Measurements from ENCODE around the gene COX4I1.
A peak's percentile ranks its signal among the peaks of the same experiment; 100 is the strongest.

Gene COX4I1

DNA sequence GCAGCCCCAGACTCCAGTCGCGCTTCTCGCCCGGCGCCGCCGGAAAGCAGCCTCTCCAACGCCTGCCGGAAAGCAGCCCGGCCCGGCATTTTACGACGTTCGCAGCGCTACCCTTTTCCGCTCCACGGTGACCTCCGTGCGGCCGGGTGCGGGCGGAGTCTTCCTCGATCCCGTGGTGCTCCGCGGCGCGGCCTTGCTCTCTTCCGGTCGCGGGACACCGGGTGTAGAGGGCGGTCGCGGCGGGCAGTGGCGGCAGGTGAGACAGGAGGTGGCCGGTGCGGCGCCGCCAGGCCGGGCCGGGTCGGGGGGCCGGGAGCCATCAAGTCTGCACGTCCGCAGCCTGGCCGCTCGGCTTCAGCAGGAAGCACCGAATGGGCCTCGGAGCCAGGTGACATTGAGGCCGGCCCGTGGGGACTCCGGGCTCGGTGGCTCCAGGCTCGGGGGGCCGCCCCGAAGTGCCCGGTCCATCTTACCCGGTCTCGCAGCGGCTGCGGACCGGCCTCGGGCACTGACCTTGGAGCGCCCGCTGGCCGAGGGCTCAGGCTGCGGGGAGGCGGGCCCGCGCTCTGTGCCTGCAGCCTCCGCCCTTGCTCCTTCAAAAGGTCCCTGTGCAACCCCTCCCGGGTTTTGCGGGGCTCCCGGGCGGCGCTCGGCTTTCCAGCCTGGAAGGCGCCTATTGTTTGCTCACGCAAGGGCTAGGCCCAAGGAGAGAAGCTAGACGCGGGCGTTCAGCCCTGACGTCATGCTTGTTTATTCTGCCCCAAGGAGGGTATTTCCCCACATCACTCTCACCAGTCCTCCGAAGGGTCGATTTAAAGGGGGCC, at the start of gene COX4I1, which contains the start of gene EMC8:
Gene COX4I1 (plus strand): TSS at position 199 of the 824 bp plus-strand sequence. CDS start 1,511 bp downstream, outside the sequence.
Gene EMC8 (minus strand): TSS at position 48 of the 824 bp plus-strand sequence. CDS start 249 bp downstream, outside the sequence.
- DNase-seq = peak; percentile 96

- DNase-seq = no peak
These were observed 49.7 kb upstream of the COX4I1 start for GRCh38 chr16:85749771-85750145.

DNA sequence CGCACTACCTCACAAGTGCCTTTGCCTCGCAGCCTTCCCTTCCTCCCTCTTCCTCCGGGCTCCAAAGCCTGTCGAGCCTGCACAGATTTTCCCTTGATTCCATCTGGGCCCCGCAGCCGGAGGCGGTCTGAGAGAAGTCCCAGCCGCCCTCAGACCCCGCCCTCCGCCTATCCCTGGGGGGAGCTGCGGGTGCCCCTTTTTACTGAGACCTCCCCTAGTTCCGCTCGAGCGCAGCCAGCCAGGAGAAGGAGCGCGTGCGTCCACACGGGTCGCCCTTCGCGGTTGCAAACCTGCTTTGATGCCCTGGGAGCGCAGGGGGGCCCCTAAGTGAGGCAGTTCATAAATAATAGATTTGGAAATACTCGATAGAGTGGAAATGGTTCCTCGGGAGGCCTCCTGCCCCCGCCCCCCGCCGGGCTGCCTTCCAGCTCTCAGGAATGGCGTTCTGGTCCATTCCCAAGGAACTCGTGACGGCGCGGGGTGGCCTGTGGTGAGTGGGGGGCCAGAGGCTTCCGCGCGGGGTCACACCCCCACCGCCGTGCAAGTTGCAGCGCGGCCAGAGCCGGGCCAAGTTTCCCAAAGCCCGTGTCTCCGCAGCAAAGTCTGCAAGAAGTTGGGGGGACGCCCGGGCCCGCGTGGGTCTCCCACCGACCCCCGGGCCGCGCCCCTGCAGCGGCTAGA, 49.2 kb upstream of the COX4I1 start:
- no peak for DNase-seq

DNA sequence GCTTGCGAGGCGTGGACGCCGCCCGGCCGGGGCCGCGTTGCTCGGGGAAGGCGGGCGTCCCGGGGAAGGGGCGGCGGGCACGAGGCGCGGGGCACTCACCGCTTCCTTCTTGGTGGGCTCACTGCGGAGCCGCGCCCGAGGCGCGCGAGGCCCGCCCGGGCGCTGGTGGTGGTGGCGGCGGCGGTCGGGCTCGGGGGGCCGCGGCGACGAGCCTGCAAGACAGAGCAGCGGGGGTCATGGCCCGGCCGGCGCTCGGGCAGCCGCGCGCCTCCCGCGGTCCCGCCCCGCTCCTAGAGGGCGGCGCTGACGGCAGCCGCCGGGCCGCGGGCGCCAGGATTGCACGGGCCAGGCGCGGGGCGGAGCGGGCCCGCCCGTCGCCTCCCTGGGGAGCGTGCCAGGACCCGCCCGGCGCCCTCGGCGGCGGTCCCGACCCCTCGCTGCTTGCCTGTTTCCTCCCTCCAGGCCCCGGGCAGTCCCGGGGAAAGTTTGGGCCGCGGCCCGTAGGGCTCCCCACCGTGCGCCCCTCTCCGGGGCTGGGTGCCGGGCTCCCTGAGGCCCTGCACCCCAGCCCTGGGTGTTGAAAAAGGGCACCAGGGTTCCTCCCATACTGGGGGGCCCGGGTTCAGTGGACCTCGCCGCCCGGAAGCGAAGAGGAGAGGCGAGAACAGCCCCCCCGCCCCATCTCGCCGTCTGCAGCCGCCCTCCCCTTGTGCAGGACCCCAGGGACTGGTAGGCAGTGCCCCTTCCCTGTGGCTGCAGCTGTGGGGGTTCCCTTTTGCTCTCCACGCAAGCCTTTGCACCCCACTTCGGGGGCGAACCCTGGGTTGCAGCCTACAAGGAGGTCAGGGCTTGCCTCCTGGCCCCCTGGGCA, 48.4 kb upstream of the COX4I1 start, which contains the start of gene C16orf74:
Gene C16orf74 (minus strand): TSS at position 270 of the 871 bp plus-strand sequence. CDS start 15,879 bp downstream, outside the sequence.
- peak; percentile 14 for DNase-seq

DNA sequence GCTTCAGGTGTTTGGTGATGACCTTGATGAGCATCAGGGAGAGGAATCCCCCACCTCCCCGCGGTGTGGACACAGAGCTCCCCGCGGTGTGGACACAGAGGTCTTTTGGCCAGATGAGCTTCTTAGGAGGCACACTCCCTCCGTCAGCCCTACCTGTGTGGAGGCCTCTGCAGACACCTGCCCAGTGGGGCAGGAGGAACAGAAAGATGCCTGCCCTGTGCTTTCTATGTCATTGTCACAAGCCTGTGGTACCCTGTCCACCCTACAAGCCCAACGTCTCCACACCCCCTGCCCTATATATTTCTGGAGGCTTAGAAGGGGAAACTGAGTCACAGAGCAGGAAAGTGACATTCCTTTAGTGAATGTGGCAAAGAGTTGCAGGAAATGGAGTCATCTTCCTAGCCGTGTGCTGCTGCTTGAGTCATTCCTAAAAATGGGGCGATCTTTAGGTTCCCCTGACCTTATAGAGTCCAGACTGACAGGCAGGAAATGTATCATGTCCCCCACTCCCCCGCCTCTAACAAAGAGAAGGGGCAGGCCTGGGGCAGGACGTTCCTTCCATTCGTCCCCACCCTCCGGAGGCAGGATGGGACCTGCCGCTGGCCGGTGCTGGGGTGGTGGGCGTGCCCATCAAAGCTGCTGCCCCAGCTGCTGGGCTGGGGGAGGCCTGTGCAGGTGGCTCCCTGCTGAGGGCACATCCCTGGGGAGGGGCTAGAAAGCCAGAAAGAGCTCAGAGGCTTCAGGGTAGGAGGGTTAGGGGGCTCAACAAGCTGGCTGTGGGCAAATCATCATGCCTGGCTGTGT, 47.6 kb upstream of the COX4I1 start:
- DNase-seq = no peak

- no peak for DNase-seq
These were observed 46.7 kb upstream of the COX4I1 start for GRCh38 chr16:85752511-85753420.

- no peak for DNase-seq
These were observed 45.9 kb upstream of the COX4I1 start for GRCh38 chr16:85753559-85753958.

GRCh38 chr16:85753976-85754375, 45.5 kb upstream of the COX4I1 start:
- no peak for DNase-seq

GRCh38 chr16:85754413-85754812, 45.1 kb upstream of the COX4I1 start:
- DNase-seq = no peak

DNA sequence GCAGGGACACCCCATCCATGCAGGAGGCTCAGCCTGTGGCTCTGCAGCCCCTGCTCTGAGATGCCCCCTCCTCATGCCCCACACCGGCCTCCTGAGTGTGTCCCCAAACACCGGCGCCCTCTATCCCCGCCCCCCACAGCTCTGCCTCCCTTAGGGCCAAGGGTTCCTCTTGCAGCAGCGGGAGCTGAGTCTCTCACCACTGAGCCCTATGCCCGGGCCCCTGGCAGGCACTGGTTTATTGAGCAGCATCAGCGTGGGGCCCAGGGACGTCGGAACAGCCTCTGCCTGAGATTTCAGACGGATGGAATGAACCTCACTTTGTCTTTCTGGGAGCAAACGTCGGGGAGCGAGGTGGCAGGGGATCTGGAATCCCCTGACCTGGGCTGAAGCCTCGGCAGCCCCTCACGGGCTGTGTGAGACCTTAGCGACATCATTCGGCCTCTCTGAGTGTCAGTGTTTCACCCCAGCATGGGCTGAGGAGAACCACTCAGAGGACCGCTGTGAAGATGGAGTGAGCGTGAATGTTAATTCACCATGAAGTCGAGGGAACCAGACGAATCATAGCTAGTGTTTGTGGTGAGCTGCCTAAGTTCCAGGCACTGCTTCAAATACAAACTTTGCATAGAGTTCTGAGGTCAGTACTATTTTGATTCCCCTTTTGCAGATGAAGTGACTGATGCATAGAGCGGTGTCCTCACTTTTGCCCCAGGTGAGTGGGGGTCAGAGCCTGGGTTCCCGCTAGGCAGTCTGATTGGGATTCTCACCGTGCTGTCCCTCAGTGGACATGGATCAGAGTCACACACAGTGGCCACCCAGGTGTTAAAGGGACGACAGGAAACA, 43.3 kb upstream of the COX4I1 start:
- DNase-seq = no peak

GRCh38 chr16:85757341-85757822, 42.1 kb upstream of the COX4I1 start:
- DNase-seq = peak; percentile 49

- DNase-seq = no peak
These were observed 40.4 kb upstream of the COX4I1 start for GRCh38 chr16:85759136-85759535.

- DNase-seq = peak; percentile 38
These were observed 39.7 kb upstream of the COX4I1 start for GRCh38 chr16:85759631-85760419.

DNA sequence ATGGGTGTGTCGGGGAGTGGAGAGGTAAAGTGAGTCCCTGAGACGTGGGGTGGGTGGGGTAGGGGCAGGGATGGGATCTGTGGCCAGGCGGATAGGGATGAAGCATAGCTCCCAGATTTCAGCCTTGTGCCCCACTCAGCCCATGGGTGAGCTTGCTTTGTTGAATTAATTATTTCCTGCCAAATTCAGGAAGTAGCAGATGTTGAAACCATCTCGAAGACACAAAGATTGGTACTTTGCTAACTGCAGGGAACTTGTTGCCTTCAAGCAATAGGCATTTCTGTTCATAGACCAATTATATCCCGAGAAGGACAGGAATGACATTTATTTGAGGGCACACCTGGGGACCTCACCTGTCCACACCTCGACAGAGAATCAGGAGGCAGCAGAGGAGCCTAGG, 37.6 kb upstream of the COX4I1 start:
- DNase-seq = no peak

DNA sequence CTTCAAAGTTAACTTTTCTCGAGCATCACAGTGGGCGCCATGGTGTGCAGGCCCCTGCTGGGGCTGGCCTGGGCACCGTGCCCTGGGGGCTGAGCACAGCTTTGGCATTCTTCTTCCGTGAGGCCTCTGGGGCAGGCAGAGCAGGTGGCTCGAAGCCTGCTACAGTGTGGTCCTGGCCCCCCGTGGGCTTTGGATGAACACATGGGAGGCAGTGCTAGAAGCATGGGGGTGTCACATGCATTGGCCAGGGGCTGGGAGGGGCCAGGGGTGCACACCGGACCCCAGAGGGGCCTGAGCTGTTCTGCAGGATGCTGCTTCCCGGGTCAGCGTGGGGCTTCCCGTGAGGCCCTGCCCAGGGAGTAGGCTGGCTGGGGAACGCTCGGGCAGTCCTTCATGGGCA, 36.5 kb upstream of the COX4I1 start:
- DNase-seq = no peak

DNA sequence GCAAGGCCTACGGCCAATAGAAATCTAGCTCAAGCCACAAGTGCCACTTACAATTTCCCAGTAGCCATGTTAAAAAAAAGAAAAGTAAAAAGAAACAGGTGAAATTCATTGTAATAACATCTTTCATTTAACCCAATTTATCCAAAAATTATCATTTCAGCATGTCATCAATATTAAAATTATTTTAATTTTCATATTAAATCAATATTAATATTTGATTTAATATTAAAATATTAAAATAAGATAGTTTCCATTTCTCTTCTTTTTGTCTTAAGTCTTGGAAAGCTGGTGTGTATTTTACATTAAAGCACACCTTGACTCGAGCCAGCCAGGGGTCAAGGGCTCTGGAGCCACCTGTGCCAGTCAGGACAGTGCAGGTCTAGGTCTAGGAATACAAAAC, 35.9 kb upstream of the COX4I1 start:
- DNase-seq = no peak

- no peak for DNase-seq
These were observed 34.3 kb upstream of the COX4I1 start for GRCh38 chr16:85765211-85765610.

GRCh38 chr16:85765767-85766166, 33.7 kb upstream of the COX4I1 start:
- no peak for DNase-seq

- no peak for DNase-seq
These were observed 32.0 kb upstream of the COX4I1 start for GRCh38 chr16:85767531-85767930.

All from activated CD4-positive, alpha-beta T cell treated with anti-CD3 and anti-CD28 coated beads, Interleukin-2, Interleukin-6, amounts not matched to agents 100 ng/mL and 50 ng/mL, durations not matched to agents 16 hours and 8 hours (primary cell).